ENCODE results near the gene CACNG5. TPM values are rescaled to one million over a fixed set of nuclear protein-coding genes. Genes with fewer than 3 reads are reported as not detected.

Gene CACNG5
- total RNA-seq, 2 donors from 2014 or later: 1.8 TPM; not detected in 1

GRCh38 chr17:66909804-66910373, 75.0 kb downstream of the CACNG5 start:
- Mint-ChIP-seq H3K27me3 (ENCODE audit: insufficient read depth) (peaks cover 9% of the 10 kb centered on the region), H3K27ac (no peak overlapping the region), H3K9me3 (no peaks in the 10 kb centered on the region), H3K4me3 (no peak overlapping the region), H3K4me1 (no peaks in the 10 kb centered on the region), H3K36me3 (ENCODE audit: low read depth) (no peaks in the 10 kb centered on the region)
- no peak overlapping the region for H3K4me3 ChIP-seq (ENCODE audit: low read length)
- H3K9ac ChIP-seq (ENCODE audit: extremely low read depth, low read length, poor library complexity, severe bottlenecking): no peak overlapping the region
- no peaks in the 10 kb centered on the region for H3K4me1 ChIP-seq (ENCODE audit: control insufficient read depth, insufficient read depth, low read length)
- 86 to 90% methylated on average over 6 to 8 of the region's 8 CpGs for WGBS, 2 experiments (ENCODE audit: insufficient coverage in 1 of 2, insufficient read length in 1 of 2)
- no peak for DNase-seq
- no peak overlapping the region for H3K27ac ChIP-seq (ENCODE audit: low read depth, low read length)
- TF ChIP-seq CTCF (conservative IDR thresholded peaks at IDR 0.05): no peak
- no peaks in the 10 kb centered on the region for H3K36me3 ChIP-seq (ENCODE audit: control insufficient read depth, insufficient read depth, low read length)
- no peaks in the 10 kb centered on the region for H3K27me3 ChIP-seq (ENCODE audit: control insufficient read depth, insufficient read depth, low read length, poor library complexity, severe bottlenecking)
- H3K9me3 ChIP-seq (ENCODE audit: control insufficient read depth, low read length): no peaks in the 10 kb centered on the region

GRCh38 chr17:66910651-66911285, 75.9 kb downstream of the CACNG5 start:
- Mint-ChIP-seq H3K27me3 (ENCODE audit: insufficient read depth) (peaks cover 6% of the 10 kb centered on the region), H3K4me3 (no peak overlapping the region), H3K4me1 (no peaks in the 10 kb centered on the region), H3K36me3 (ENCODE audit: low read depth) (no peaks in the 10 kb centered on the region), H3K27ac (no peak overlapping the region), H3K9me3 (no peaks in the 10 kb centered on the region)
- Histone ChIP-seq H3K4me1 (ENCODE audit: control insufficient read depth, insufficient read depth, low read length) (no peaks in the 10 kb centered on the region), H3K36me3 (ENCODE audit: control insufficient read depth, insufficient read depth, low read length) (no peaks in the 10 kb centered on the region), H3K27me3 (ENCODE audit: control insufficient read depth, insufficient read depth, low read length, poor library complexity, severe bottlenecking) (no peaks in the 10 kb centered on the region), H3K9me3 (ENCODE audit: control insufficient read depth, low read length) (no peaks in the 10 kb centered on the region), H3K27ac (ENCODE audit: low read depth, low read length) (no peak overlapping the region), H3K4me3 (ENCODE audit: low read length) (no peak overlapping the region), H3K9ac (ENCODE audit: extremely low read depth, low read length, poor library complexity, severe bottlenecking) (no peak overlapping the region)
- no peak for TF ChIP-seq CTCF (conservative IDR thresholded peaks at IDR 0.05)
- WGBS, 2 experiments (ENCODE audit: insufficient coverage in 1 of 2, insufficient read length in 1 of 2): 90 to 91% methylated on average over 11 to 18 of the region's 18 CpGs
- DNase-seq: no peak

- no peaks in the 10 kb centered on the region for H3K9me3 ChIP-seq (ENCODE audit: control insufficient read depth, low read length)
- no peaks in the 10 kb centered on the region for H3K36me3 Mint-ChIP-seq (ENCODE audit: low read depth)
Measured at GRCh38 chr17:66915204-66915611, 80.3 kb downstream of the CACNG5 start.

More at GRCh38 chr17:66915204-66915611, 80.3 kb downstream of the CACNG5 start:
- H3K36me3 ChIP-seq (ENCODE audit: control insufficient read depth, insufficient read depth, low read length): no peaks in the 10 kb centered on the region
- no peak overlapping the region for H3K27ac ChIP-seq (ENCODE audit: low read depth, low read length)
- no peak overlapping the region for H3K4me3 ChIP-seq (ENCODE audit: low read length)
- no peaks in the 10 kb centered on the region for H3K27me3 ChIP-seq (ENCODE audit: control insufficient read depth, insufficient read depth, low read length, poor library complexity, severe bottlenecking)
- H3K27me3 Mint-ChIP-seq (ENCODE audit: insufficient read depth): peaks cover 4% of the 10 kb centered on the region
- DNase-seq: peak; percentile 81
- H3K4me1 ChIP-seq (ENCODE audit: control insufficient read depth, insufficient read depth, low read length): no peaks in the 10 kb centered on the region
- no peak overlapping the region for H3K9ac ChIP-seq (ENCODE audit: extremely low read depth, low read length, poor library complexity, severe bottlenecking)
- no peaks in the 10 kb centered on the region for H3K9me3 Mint-ChIP-seq
- H3K4me3 Mint-ChIP-seq: no peak overlapping the region
- H3K4me1 Mint-ChIP-seq: no peaks in the 10 kb centered on the region
- H3K27ac Mint-ChIP-seq: no peak overlapping the region
- TF ChIP-seq CTCF (conservative IDR thresholded peaks at IDR 0.05): peak; percentile 64
- WGBS, 2 experiments (ENCODE audit: insufficient coverage in 1 of 2, insufficient read length in 1 of 2): 85 to 86% methylated on average over 7 of the region's 7 CpGs
